ENCODE data around the gene IDH3G. TPM values are rescaled to one million over a fixed set of nuclear protein-coding genes. Genes with fewer than 3 reads are reported as not detected.

IDH3G gene
- total and polyA plus RNA-seq, 4 donors, result 23.3 to 40.9 (median 31.1) TPM

DNA sequence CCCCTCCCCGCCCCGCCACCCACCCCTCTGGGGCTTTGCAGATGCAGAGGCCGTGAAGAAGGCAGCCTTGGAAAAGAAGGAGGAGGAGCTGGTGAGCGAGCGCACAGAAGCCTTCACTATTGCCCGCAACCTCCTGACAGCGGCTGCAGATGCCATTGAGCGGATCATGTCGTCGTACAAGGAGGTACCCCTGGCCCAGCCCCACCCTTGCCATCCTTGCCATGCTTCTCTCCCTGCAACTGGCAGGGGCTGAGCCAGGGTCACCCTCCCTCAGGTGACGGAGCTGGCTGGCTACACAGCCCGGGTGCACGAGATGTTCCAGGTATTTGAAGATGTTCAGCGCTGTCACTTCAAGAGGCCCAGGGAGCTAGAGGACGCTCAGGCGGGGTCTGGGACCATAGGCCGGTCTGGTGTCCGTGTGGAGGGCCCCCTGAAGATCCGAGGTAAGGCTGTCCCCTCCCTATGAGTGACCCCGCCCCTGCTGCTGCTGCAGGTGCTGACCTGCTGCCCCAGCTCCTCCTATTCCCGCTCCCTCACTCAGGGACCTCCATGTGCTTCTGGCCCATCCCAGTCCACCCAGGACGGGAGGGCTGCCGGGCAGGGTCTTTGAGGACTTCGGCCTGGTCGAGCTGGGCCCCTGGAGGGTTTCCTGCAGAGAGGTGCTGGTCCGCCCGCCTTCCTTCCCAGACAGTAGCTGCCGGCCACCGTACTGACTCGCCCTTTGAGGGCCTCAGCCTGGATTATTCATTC lies 57.9 kb downstream of the IDH3G start:
- H3K36me3 ChIP-seq (ENCODE audit: control insufficient read depth in 4 of 4, insufficient read depth in 3 of 4, low read depth in 1 of 4, low read length in 3 of 4), result peaks cover 0 to 8% (median 1%) of the 10 kb centered on the region in 4 donors
- TF ChIP-seq, protein P1, sequence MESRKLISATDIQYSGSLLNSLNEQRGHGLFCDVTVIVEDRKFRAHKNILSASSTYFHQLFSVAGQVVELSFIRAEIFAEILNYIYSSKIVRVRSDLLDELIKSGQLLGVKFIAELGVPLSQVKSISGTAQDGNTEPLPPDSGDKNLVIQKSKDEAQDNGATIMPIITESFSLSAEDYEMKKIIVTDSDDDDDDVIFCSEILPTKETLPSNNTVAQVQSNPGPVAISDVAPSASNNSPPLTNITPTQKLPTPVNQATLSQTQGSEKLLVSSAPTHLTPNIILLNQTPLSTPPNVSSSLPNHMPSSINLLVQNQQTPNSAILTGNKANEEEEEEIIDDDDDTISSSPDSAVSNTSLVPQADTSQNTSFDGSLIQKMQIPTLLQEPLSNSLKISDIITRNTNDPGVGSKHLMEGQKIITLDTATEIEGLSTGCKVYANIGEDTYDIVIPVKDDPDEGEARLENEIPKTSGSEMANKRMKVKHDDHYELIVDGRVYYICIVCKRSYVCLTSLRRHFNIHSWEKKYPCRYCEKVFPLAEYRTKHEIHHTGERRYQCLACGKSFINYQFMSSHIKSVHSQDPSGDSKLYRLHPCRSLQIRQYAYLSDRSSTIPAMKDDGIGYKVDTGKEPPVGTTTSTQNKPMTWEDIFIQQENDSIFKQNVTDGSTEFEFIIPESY (IDR thresholded peaks at IDR 0.05), result no peak
- TF ChIP-seq TAF1 (conservative IDR thresholded peaks at IDR 0.05) (no peak), FOXA1 (IDR thresholded peaks at IDR 0.05) (no peak)
- TF ChIP-seq, protein P2, sequence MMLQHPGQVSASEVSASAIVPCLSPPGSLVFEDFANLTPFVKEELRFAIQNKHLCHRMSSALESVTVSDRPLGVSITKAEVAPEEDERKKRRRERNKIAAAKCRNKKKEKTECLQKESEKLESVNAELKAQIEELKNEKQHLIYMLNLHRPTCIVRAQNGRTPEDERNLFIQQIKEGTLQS (IDR thresholded peaks at IDR 0.05), result no peak
- TF ChIP-seq, protein P3, sequence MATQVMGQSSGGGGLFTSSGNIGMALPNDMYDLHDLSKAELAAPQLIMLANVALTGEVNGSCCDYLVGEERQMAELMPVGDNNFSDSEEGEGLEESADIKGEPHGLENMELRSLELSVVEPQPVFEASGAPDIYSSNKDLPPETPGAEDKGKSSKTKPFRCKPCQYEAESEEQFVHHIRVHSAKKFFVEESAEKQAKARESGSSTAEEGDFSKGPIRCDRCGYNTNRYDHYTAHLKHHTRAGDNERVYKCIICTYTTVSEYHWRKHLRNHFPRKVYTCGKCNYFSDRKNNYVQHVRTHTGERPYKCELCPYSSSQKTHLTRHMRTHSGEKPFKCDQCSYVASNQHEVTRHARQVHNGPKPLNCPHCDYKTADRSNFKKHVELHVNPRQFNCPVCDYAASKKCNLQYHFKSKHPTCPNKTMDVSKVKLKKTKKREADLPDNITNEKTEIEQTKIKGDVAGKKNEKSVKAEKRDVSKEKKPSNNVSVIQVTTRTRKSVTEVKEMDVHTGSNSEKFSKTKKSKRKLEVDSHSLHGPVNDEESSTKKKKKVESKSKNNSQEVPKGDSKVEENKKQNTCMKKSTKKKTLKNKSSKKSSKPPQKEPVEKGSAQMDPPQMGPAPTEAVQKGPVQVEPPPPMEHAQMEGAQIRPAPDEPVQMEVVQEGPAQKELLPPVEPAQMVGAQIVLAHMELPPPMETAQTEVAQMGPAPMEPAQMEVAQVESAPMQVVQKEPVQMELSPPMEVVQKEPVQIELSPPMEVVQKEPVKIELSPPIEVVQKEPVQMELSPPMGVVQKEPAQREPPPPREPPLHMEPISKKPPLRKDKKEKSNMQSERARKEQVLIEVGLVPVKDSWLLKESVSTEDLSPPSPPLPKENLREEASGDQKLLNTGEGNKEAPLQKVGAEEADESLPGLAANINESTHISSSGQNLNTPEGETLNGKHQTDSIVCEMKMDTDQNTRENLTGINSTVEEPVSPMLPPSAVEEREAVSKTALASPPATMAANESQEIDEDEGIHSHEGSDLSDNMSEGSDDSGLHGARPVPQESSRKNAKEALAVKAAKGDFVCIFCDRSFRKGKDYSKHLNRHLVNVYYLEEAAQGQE (IDR thresholded peaks at IDR 0.05), result no peak
- TF ChIP-seq, protein P4, sequence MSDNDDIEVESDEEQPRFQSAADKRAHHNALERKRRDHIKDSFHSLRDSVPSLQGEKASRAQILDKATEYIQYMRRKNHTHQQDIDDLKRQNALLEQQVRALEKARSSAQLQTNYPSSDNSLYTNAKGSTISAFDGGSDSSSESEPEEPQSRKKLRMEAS (IDR thresholded peaks at IDR 0.05), result no peak
- no peaks in the 10 kb centered on the region for H3K9me3 ChIP-seq (ENCODE audit: control insufficient read depth in 4 of 4, low read length in 3 of 4)
- no peaks in the 10 kb centered on the region for H3K27me3 ChIP-seq (ENCODE audit: control insufficient read depth in 4 of 4, insufficient read depth in 4 of 4, low read length in 3 of 4)
- WGBS, result 94% methylated on average over 30 of the region's 30 CpGs
- no peak for DNase-seq (ENCODE audit: low spot score)
- peaks cover 0 to 4% (median under 1%) of the 10 kb centered on the region in 4 donors for H3K4me1 ChIP-seq (ENCODE audit: control insufficient read depth in 4 of 4, insufficient read depth in 4 of 4, low read length in 3 of 4)
- H3K4me3 ChIP-seq (ENCODE audit: low read depth in 1 of 3, low read length in 3 of 3), result no peak overlapping the region
- H3K27ac ChIP-seq (ENCODE audit: low read depth in 1 of 2, low read length in 2 of 2), result no peak overlapping the region
- no peak overlapping the region for H3K9ac ChIP-seq (ENCODE audit: low read depth in 1 of 2, low read length in 2 of 2)

Other genes with a start within 250 kb of the IDH3G start
- gene CCNQ, start 195.2 kb downstream of the IDH3G start, total RNA-seq, result 1 to 10 TPM; 8.9 to 9.7 TPM
- gene CCNQ, start 195.2 kb downstream of the IDH3G start, polyA plus RNA-seq, result 10 to 100 TPM in 1 of 2 donors, 1 to 10 TPM in 1; 9.9 to 14.7 TPM
- 100 to 1,000 TPM in 1 of 2 donors, 1 to 10 TPM in 1; 1.9 to 164 TPM for gene DUSP9, start 147.2 kb downstream of the IDH3G start, total RNA-seq
- under 1 TPM; 0.42 to 0.90 TPM for gene DUSP9, start 147.2 kb downstream of the IDH3G start, polyA plus RNA-seq
- under 1 TPM in 1 of 2 donors, not detected in 1; 0.17 TPM for gene PNCK, start 120.6 kb downstream of the IDH3G start, total RNA-seq
- under 1 TPM in 1 of 2 donors, not detected in 1; 0.02 TPM for gene PNCK, start 120.6 kb downstream of the IDH3G start, polyA plus RNA-seq
- gene SLC6A8, start 106.4 kb downstream of the IDH3G start, total RNA-seq, result 10 to 100 TPM in 1 of 2 donors, under 1 TPM in 1; 0.84 to 44.4 TPM
- 1 to 10 TPM in 1 of 2 donors, under 1 TPM in 1; 0.25 to 1.9 TPM for gene SLC6A8, start 106.4 kb downstream of the IDH3G start, polyA plus RNA-seq
- gene BCAP31, start 70.0 kb downstream of the IDH3G start, total RNA-seq, result 100 to 1,000 TPM in 1 of 2 donors, 10 to 100 TPM in 1; 64.6 to 101 TPM
- gene BCAP31, start 70.0 kb downstream of the IDH3G start, polyA plus RNA-seq, result 100 to 1,000 TPM; 136 to 158 TPM
- gene ABCD1, start 69.5 kb downstream of the IDH3G start, total RNA-seq, result 10 to 100 TPM in 1 of 2 donors, 1 to 10 TPM in 1; 5.6 to 10.8 TPM
- gene ABCD1, start 69.5 kb downstream of the IDH3G start, polyA plus RNA-seq, result 1 to 10 TPM; 4.0 to 9.6 TPM
- gene PLXNB3, start 30.1 kb downstream of the IDH3G start, total RNA-seq, result under 1 TPM; 0.42 to 0.50 TPM
- gene PLXNB3, start 30.1 kb downstream of the IDH3G start, polyA plus RNA-seq, result under 1 TPM; 0.11 to 0.69 TPM
- gene SRPK3, start 13.3 kb downstream of the IDH3G start, total RNA-seq, result under 1 TPM in 1 of 2 donors, not detected in 1; 0.05 TPM
- gene SRPK3, start 13.3 kb downstream of the IDH3G start, polyA plus RNA-seq, result not detected
- 100 to 1,000 TPM; 125 to 150 TPM for gene SSR4, start 293 bp upstream of the IDH3G start, total RNA-seq
- gene SSR4, start 293 bp upstream of the IDH3G start, polyA plus RNA-seq, result 100 to 1,000 TPM; 458 to 459 TPM
- 1 to 10 TPM in 1 of 2 donors, under 1 TPM in 1; 0.28 to 1.8 TPM for gene PDZD4, start 36.2 kb upstream of the IDH3G start, total RNA-seq
- 1 to 10 TPM in 1 of 2 donors, under 1 TPM in 1; 0.15 to 1.1 TPM for gene PDZD4, start 36.2 kb upstream of the IDH3G start, polyA plus RNA-seq
- under 1 TPM in 1 of 2 donors, not detected in 1; 0.59 TPM for gene L1CAM, start 91.8 kb upstream of the IDH3G start, total RNA-seq
- under 1 TPM; 0.28 to 0.39 TPM for gene L1CAM, start 91.8 kb upstream of the IDH3G start, polyA plus RNA-seq
- not detected for gene AVPR2, start 110.3 kb upstream of the IDH3G start, total RNA-seq
- under 1 TPM in 1 of 2 donors, not detected in 1; 0.05 TPM for gene AVPR2, start 110.3 kb upstream of the IDH3G start, polyA plus RNA-seq
- gene ARHGAP4, start 131.9 kb upstream of the IDH3G start, total RNA-seq, result 10 to 100 TPM; 12.5 to 28.1 TPM
- gene ARHGAP4, start 131.9 kb upstream of the IDH3G start, polyA plus RNA-seq, result 1 to 10 TPM; 3.3 to 8.0 TPM
- 10 to 100 TPM; 20.5 to 30.6 TPM for gene NAA10, start 140.7 kb upstream of the IDH3G start, total RNA-seq
- 10 to 100 TPM; 58.2 to 58.8 TPM for gene NAA10, start 140.7 kb upstream of the IDH3G start, polyA plus RNA-seq
- gene RENBP, start 150.3 kb upstream of the IDH3G start, total RNA-seq, result 1 to 10 TPM; 7.5 to 7.9 TPM
- 1 to 10 TPM; 1.0 to 6.4 TPM for gene RENBP, start 150.3 kb upstream of the IDH3G start, polyA plus RNA-seq
- gene HCFC1, start 177.4 kb upstream of the IDH3G start, total RNA-seq, result 10 to 100 TPM; 15.6 to 26.9 TPM
- 10 to 100 TPM in 1 of 2 donors, 1 to 10 TPM in 1; 7.9 to 12.1 TPM for gene HCFC1, start 177.4 kb upstream of the IDH3G start, polyA plus RNA-seq
- 1 to 10 TPM; 2.9 TPM for gene TMEM187, start 178.4 kb upstream of the IDH3G start, total RNA-seq
- gene TMEM187, start 178.4 kb upstream of the IDH3G start, polyA plus RNA-seq, result 1 to 10 TPM; 5.3 to 5.8 TPM
- 10 to 100 TPM; 17.6 to 35.6 TPM for gene IRAK1, start 225.5 kb upstream of the IDH3G start, total RNA-seq
- 10 to 100 TPM; 19.1 to 55.8 TPM for gene IRAK1, start 225.5 kb upstream of the IDH3G start, polyA plus RNA-seq